ENCODE results near the gene RAD18. TPM values are rescaled to one million over a fixed set of nuclear protein-coding genes. Genes with fewer than 3 reads are reported as not detected.

The RAD18 gene
- total RNA-seq, 4 donors from 2014 or later: 3.5 to 11.7 (median 10.7) TPM

- H3K27me3 ChIP-seq: no peaks in the 10 kb centered on the region
- H3K4me1 ChIP-seq: no peaks in the 10 kb centered on the region
- WGBS, 2 donors: 60 to 65% methylated on average over 4 of the region's 4 CpGs
- peaks cover 0 to 54% (median 0%) of the 10 kb centered on the region in 3 donors for H3K36me3 ChIP-seq
- TF ChIP-seq EP300 (IDR thresholded peaks at IDR 0.05) (no peak), POLR2A (IDR thresholded peaks at IDR 0.05) (no peak), CTCF (IDR thresholded peaks at IDR 0.05) (no peak)
- no peak for DNase-seq (ENCODE audit: low spot score in 2 of 2)
- H3K27ac ChIP-seq: no peak overlapping the region
- H3K4me3 ChIP-seq: no peak overlapping the region
- H3K9me3 ChIP-seq: no peaks in the 10 kb centered on the region
These were observed 76.7 kb downstream of the RAD18 start for GRCh38 chr3:8886546-8886945.

- Histone ChIP-seq H3K4me3 (no peak overlapping the region), H3K4me1 (no peaks in the 10 kb centered on the region), H3K36me3 (peaks cover 0 to 60% (median 0%) of the 10 kb centered on the region in 3 donors), H3K27ac (no peak overlapping the region), H3K27me3 (no peaks in the 10 kb centered on the region), H3K9me3 (no peaks in the 10 kb centered on the region)
- TF ChIP-seq EP300 (IDR thresholded peaks at IDR 0.05) (no peak), POLR2A (IDR thresholded peaks at IDR 0.05) (no peak), CTCF (IDR thresholded peaks at IDR 0.05) (no peak)
- DNase-seq (ENCODE audit: low spot score in 2 of 2): no peak
These were observed 77.5 kb downstream of the RAD18 start for GRCh38 chr3:8885536-8886316.

- H3K27ac ChIP-seq: no peak overlapping the region
- no peaks in the 10 kb centered on the region for H3K27me3 ChIP-seq
- H3K36me3 ChIP-seq: peaks cover 0 to 59% (median 0%) of the 10 kb centered on the region in 3 donors
- H3K4me1 ChIP-seq: no peaks in the 10 kb centered on the region
- TF ChIP-seq POLR2A (IDR thresholded peaks at IDR 0.05) (no peak), EP300 (IDR thresholded peaks at IDR 0.05) (no peak), CTCF (IDR thresholded peaks at IDR 0.05) (no peak)
- H3K9me3 ChIP-seq: no peaks in the 10 kb centered on the region
- no peak for DNase-seq (ENCODE audit: low spot score in 2 of 2)
- no peak overlapping the region for H3K4me3 ChIP-seq
- 88 to 91% methylated on average over 1 of the region's 1 CpG for WGBS, 2 donors
These were observed 78.5 kb downstream of the RAD18 start for GRCh38 chr3:8884630-8885290.

GRCh38 chr3:8882642-8883041 lies 80.6 kb downstream of the RAD18 start:
- DNase-seq (ENCODE audit: low spot score in 2 of 2): no peak
- WGBS, 2 donors: 91 to 98% methylated on average over 3 of the region's 3 CpGs
- Histone ChIP-seq H3K36me3 (peaks cover 0 to 68% (median 0%) of the 10 kb centered on the region in 3 donors), H3K27ac (no peak overlapping the region), H3K4me3 (no peak overlapping the region), H3K27me3 (no peaks in the 10 kb centered on the region), H3K4me1 (no peaks in the 10 kb centered on the region), H3K9me3 (no peaks in the 10 kb centered on the region)
- TF ChIP-seq POLR2A (IDR thresholded peaks at IDR 0.05): no peak
- TF ChIP-seq EP300 (IDR thresholded peaks at IDR 0.05): no peak
- no peak for TF ChIP-seq CTCF (IDR thresholded peaks at IDR 0.05)

GRCh38 chr3:8882171-8882593 lies 81.1 kb downstream of the RAD18 start:
- no peak for DNase-seq (ENCODE audit: low spot score in 2 of 2)
- no peak for TF ChIP-seq POLR2A (IDR thresholded peaks at IDR 0.05)
- TF ChIP-seq CTCF (IDR thresholded peaks at IDR 0.05): no peak
- no peak for TF ChIP-seq EP300 (IDR thresholded peaks at IDR 0.05)
- Histone ChIP-seq H3K4me1 (no peaks in the 10 kb centered on the region), H3K27ac (no peak overlapping the region), H3K4me3 (no peak overlapping the region), H3K9me3 (no peaks in the 10 kb centered on the region), H3K36me3 (peaks cover 0 to 67% (median 0%) of the 10 kb centered on the region in 3 donors), H3K27me3 (no peaks in the 10 kb centered on the region)
- 69 to 74% methylated on average over 3 of the region's 3 CpGs for WGBS, 2 donors
